Measurements from ENCODE around the gene SRPK3.
A peak's percentile ranks its signal among the peaks of the same experiment; 100 is the strongest.
"Not testable (repeated sequence)": the region's sequence is repeated elsewhere in the genome, so short reads cannot be mapped to it uniquely, and the experiment has no call there.

Gene SRPK3

GRCh38 chrX:153806999-153807575 is 26.2 kb downstream of the SRPK3 start:
- DNase-seq (ENCODE audit: low read depth in 2 of 2): no peak

- no peak for DNase-seq (ENCODE audit: low read depth in 2 of 2)
Observed at GRCh38 chrX:153807976-153808375, 27.1 kb downstream of the SRPK3 start.

GRCh38 chrX:153812220-153812619 is 31.4 kb downstream of the SRPK3 start:
- DNase-seq (ENCODE audit: low read depth in 2 of 2): no peak

DNA sequence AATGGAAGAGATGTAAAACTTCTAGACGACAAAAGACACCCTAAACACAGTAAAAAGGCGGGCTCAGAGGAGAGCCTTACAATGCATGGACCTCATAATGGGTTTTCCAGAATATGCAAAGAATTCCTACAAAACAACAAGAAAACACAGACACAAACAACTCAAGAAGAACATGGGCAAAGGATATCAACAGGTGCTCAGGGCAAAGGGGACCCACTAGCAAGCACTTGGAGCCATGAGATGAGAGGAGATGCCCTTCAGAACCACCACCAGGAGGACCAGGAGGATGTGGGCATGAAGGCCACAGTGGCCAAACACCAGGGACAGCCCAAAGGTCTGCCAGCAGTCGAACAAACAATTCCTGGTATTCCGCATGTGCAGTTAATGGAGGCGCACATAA is 32.3 kb downstream of the SRPK3 start:
- no peak for DNase-seq (ENCODE audit: low read depth in 2 of 2)

GRCh38 chrX:153814591-153815315 is 33.9 kb downstream of the SRPK3 start:
- no peak for DNase-seq (ENCODE audit: low read depth in 2 of 2)

- DNase-seq (ENCODE audit: low read depth in 2 of 2): peak in 1 of 2 donors; percentile 18
Observed at GRCh38 chrX:153816831-153817690, 36.2 kb downstream of the SRPK3 start.

DNA sequence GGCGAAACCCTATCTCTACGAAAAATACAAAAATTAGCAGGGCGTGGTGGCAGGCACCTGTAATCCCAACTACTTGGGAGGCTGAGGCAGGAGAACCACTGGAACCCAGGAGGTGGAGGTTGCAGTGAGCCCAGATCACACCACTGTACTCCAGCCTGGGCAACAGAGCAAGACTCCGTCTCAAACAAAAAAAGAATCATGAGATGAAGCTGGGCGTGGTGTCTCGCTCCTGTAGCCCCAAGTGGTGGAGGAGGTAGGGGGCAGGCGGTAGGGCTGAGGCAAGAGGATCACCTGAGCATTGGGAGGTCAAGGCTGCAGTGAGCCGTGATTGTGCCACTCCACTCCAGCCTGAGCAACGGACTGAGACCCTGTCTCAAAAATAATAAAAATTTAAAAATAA is 37.2 kb downstream of the SRPK3 start:
- DNase-seq (ENCODE audit: low read depth in 2 of 2): not testable (repeated sequence)

DNA sequence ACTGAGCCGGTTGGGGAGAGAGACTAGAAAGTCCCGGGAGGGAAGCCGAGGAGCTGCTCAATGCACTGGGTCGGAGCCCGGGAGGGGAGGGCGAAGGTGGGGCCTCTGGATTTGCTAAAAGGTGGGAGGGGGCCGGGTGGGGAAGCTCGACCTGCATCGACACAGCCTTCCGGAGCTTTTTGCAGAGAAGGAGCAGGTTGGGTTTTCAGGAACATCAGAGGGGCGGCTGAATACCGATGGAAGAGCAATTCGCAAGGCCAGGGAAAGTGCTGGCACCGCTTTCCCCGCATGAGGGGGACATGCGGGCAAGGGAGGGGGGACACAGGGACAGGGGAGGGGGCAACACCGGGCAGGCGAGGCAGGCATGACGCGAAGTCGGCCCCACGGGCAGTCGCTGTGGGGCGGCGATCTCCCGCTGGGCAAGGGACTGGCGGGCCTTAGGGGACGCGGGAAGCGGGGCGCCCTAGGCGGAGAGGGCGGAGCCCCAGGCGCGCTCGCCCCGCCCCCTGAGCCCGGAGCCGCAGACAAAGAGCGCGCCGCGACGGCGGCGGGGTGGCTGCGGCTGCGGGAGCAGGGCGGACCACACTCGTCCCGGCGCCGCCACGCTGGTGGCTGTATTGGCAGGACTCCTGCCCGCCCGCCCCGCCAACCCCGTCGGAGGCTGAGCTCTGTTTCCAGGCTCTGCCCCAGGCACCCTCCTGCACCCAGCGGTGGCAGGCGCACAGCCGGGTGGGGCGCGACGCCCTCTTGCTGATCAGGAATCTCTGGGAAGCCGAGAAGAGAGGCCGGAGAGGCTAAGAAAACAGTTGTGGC is 37.9 kb downstream of the SRPK3 start:
- peak in 1 of 2 donors; percentile 39 for DNase-seq (ENCODE audit: low read depth in 2 of 2)

DNA sequence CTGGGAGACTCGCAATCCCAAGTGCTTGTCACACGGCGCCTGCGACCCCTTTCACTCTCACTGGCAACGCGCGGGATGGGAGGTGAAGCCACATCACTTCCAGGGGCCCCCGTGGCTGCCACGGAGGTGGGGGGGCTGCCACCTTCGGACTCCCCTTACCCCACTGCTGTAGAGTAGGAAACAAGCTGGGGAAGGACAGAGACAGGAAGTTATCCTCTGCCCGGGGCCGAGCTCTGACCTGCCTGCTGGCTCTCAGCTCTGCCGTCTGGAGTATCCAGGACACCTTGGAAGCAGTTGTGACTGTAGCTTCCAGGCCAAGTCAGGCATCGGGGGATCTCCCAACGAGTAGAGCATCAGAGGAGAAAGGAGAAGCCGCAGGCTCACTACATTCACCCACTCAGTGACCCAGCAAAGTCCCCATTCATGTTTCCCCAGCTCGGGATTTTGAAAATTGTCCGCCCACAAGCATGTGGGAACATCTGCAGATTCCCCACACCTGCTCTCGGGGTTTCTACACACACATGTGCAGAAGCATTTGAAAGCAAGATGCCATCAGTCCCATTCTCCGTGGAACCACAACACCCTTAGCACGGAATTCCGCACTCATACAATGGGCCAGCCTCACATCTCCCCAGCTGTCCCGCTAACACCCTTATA is 38.7 kb downstream of the SRPK3 start:
- DNase-seq (ENCODE audit: low read depth in 2 of 2): no peak

DNA sequence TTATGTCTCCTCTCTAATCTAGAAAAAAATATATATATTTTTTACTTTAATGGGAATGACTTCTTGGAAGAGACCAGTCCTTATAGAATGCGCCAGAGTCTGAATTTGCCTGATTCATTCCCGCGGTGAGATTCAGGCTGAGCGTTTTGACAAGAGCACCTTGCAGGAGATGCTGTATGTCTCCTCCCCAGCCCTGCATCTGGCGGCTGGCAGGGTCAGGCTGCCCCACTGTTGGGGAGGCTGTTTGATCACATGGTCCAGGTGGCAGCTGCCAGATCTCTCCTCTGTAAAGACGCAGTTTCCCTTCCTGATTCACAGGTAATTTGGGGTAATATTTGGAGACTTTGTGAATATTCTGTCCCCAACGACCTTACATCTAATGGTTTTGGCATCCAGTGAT is 39.8 kb downstream of the SRPK3 start:
- DNase-seq (ENCODE audit: low read depth in 2 of 2): no peak

GRCh38 chrX:153821066-153821465 is 40.2 kb downstream of the SRPK3 start:
- DNase-seq (ENCODE audit: low read depth in 2 of 2): no peak

GRCh38 chrX:153824348-153824747 is 43.5 kb downstream of the SRPK3 start:
- DNase-seq (ENCODE audit: low read depth in 2 of 2): no peak

GRCh38 chrX:153825042-153825441 is 44.2 kb downstream of the SRPK3 start:
- DNase-seq (ENCODE audit: low read depth in 2 of 2): no peak

- DNase-seq (ENCODE audit: low read depth in 2 of 2): no peak
Observed at GRCh38 chrX:153827016-153827415, 46.2 kb downstream of the SRPK3 start.

DNA sequence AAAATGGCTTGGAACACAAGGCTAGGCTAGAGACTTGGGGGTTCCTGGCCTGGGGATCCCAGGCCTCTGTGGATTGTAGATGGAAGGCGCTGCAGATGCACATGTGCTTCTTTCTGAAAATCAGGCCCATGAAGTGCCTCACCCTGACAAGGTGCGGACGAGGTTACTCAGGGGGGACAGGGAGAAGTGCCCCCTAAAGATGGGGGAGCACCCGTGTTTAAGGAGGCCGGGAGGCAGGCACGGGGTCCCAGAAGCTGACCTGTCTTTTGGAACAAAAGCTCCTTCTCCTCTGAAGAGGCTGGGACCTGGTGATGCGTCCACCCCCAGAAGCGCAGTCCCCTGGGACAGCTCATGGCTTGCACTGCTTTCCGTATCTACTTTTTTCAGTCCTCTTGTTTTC is 47.1 kb downstream of the SRPK3 start:
- no peak for DNase-seq (ENCODE audit: low read depth in 2 of 2)

- DNase-seq (ENCODE audit: low read depth in 2 of 2): no peak
Observed at GRCh38 chrX:153828308-153828707, 47.5 kb downstream of the SRPK3 start.

DNA sequence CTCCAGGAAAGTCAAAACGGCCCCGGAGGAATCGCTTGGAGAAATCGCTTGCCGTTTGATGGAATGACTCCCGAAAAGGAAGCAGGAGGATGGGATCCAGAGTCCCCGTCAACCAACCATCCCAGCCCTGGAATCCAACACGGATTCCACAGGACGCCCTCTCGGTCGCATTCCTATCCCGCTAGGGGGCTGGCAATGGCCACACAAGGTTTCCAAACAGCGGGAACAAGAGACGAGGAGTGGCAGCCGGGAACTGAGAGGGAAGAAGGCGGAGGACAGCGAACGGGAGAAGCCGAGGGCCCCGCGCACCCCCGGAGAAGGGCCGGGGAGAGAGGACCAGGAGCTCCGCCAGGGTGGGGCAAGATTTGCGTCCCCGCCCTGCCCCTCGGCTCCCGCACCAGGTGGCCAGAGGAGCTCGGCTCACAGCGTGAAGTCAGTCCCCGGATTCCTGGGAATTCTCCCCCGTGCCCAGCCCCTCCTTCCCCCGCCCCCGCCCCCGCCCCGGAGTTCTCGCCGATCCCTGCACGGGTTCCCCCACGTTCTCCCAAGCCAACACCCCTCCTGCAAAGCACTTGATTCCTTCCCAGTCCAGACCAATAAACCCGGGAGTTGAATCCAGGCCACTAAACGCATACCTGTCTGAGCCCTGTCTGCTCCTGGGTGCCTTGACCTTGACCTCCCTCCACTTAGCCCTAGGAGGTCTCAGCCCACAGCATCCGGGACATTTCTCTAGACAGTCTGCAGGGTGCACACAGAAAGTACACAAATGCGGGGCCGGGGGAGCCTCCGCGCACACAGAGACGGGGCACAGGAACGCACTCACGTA is 48.1 kb downstream of the SRPK3 start:
- DNase-seq (ENCODE audit: low read depth in 2 of 2): no peak

DNA sequence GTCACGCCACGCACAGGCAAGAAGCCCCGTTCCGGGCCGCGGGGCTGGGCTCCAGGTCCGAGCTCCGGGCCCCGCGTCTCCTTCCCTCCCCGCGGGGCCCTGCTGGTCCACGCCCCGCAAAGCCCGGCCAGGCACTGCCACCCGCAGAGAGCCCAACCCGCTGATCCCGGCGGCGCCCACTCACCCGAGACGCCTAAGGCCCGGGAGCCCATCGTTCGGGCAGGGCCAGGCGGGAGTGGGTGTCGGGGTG is 48.6 kb downstream of the SRPK3 start:
- DNase-seq (ENCODE audit: low read depth in 2 of 2): no peak

DNA sequence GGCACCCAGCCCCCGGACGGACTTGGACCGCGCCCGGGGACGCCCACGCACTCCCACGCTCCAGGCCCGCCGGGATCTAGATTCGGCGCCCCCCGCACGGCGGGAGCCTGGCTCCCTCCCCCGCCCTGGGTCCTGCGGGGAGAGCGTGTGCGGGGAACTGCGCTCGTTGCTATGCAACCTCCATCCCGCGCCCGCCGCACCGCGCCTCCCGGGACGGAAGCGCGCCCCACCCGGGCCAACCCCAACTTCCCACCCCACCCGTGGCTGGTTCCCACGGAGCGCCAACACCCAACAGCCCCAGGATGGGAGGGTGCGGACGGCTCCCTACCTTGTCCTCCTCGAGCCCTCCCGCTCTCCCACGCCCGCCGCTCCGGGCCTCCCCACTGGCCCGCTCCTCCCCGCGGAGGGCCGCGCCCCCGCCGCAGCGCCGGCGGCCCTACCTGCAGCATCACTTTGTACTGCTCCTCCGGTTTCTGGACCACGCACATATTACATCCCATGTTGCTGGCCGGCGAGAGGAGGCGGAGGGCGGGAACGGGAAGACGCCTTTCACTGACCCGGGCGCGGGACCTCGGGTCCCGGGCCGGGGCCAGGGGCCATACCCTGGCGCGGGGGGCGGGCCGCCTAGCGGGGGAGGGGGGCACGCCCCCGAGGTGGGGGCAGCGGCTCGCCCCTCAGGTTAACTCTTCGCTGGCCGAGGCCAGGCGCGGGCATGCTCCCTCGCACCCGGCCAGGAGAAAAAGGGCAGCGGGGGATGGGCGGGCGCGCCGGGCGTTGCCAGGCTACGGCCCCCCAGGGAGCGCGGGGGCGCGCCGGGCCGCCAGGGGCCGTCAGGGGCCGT is 49.2 kb downstream of the SRPK3 start, which contains the start of gene PDZD4:
Gene PDZD4, minus strand, starts transcription at position 746 of the 841 bp plus-strand sequence. Its CDS starts 246 bp downstream, at position 500.
- no peak for DNase-seq (ENCODE audit: low read depth in 2 of 2)

All from stimulated activated CD4-positive, alpha-beta T cell treated with anti-CD3 and anti-CD28 coated beads, Interleukin-15, amount 100 ng/mL, for 48 hours (primary cell).